Dedifferentiated amniotic fluid mesenchymal stem cell (primary cell): ENCODE measurements around the gene TKTL1.
"Not testable (repeated sequence)": the region's sequence is repeated elsewhere in the genome, so short reads cannot be mapped to it uniquely, and the experiment has no call there.

Source experiments
- DNase-seq: peaks from one replicate; pipeline ENCODE4 v3.0.0-alpha.2; 2016; ENCODE audit errors: extremely low spot score

The TKTL1 gene

GRCh38 chrX:154343620-154344019 is 48.0 kb downstream of the TKTL1 start:
- DNase-seq: not testable (repeated sequence)

- DNase-seq: no peak
Observed at GRCh38 chrX:154348114-154348531, 52.5 kb downstream of the TKTL1 start.

- no peak for DNase-seq
Observed at GRCh38 chrX:154348646-154349358, 53.2 kb downstream of the TKTL1 start.

GRCh38 chrX:154349359-154349935 is 53.9 kb downstream of the TKTL1 start:
- no peak for DNase-seq

GRCh38 chrX:154349979-154350378 is 54.4 kb downstream of the TKTL1 start:
- no peak for DNase-seq

GRCh38 chrX:154350429-154351182 is 55.0 kb downstream of the TKTL1 start:
- DNase-seq: no peak

- DNase-seq: no peak
Observed at GRCh38 chrX:154351183-154352011, 55.8 kb downstream of the TKTL1 start.

GRCh38 chrX:154352012-154352401 is 56.4 kb downstream of the TKTL1 start:
- DNase-seq: no peak

- DNase-seq: no peak
Observed at GRCh38 chrX:154352466-154352865, 56.9 kb downstream of the TKTL1 start.

- DNase-seq: no peak
Observed at GRCh38 chrX:154353172-154353843, 57.7 kb downstream of the TKTL1 start.

- DNase-seq: no peak
Observed at GRCh38 chrX:154354013-154354412, 58.4 kb downstream of the TKTL1 start.

- DNase-seq: no peak
Observed at GRCh38 chrX:154354516-154354915, 58.9 kb downstream of the TKTL1 start.

- DNase-seq: no peak
Observed at GRCh38 chrX:154355094-154355775, 59.6 kb downstream of the TKTL1 start.

- no peak for DNase-seq
Observed at GRCh38 chrX:154355776-154356140, 60.2 kb downstream of the TKTL1 start.

GRCh38 chrX:154356596-154356995 is 61.0 kb downstream of the TKTL1 start:
- DNase-seq: no peak

- no peak for DNase-seq
Observed at GRCh38 chrX:154357205-154357604, 61.6 kb downstream of the TKTL1 start.

- DNase-seq: no peak
Observed at GRCh38 chrX:154358011-154358410, 62.4 kb downstream of the TKTL1 start.

GRCh38 chrX:154358829-154359228 is 63.2 kb downstream of the TKTL1 start:
- no peak for DNase-seq

- DNase-seq: no peak
Observed at GRCh38 chrX:154359362-154360154, 64.0 kb downstream of the TKTL1 start.

- DNase-seq: no peak
Observed at GRCh38 chrX:154360155-154360713, 64.6 kb downstream of the TKTL1 start.
